GM18867 (cell line): ENCODE measurements around the gene USP10.

Source experiments
- ATAC-seq: cut with Tn5 transposase; IDR thresholded peaks from one replicate; pipeline ENCODE4 v1.9.1; 2021; ENCODE audit warnings: mild to moderate bottlenecking, moderate library complexity; ENCODE audit not compliant: unreplicated experiment

The USP10 gene, protein sequence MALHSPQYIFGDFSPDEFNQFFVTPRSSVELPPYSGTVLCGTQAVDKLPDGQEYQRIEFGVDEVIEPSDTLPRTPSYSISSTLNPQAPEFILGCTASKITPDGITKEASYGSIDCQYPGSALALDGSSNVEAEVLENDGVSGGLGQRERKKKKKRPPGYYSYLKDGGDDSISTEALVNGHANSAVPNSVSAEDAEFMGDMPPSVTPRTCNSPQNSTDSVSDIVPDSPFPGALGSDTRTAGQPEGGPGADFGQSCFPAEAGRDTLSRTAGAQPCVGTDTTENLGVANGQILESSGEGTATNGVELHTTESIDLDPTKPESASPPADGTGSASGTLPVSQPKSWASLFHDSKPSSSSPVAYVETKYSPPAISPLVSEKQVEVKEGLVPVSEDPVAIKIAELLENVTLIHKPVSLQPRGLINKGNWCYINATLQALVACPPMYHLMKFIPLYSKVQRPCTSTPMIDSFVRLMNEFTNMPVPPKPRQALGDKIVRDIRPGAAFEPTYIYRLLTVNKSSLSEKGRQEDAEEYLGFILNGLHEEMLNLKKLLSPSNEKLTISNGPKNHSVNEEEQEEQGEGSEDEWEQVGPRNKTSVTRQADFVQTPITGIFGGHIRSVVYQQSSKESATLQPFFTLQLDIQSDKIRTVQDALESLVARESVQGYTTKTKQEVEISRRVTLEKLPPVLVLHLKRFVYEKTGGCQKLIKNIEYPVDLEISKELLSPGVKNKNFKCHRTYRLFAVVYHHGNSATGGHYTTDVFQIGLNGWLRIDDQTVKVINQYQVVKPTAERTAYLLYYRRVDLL

DNA sequence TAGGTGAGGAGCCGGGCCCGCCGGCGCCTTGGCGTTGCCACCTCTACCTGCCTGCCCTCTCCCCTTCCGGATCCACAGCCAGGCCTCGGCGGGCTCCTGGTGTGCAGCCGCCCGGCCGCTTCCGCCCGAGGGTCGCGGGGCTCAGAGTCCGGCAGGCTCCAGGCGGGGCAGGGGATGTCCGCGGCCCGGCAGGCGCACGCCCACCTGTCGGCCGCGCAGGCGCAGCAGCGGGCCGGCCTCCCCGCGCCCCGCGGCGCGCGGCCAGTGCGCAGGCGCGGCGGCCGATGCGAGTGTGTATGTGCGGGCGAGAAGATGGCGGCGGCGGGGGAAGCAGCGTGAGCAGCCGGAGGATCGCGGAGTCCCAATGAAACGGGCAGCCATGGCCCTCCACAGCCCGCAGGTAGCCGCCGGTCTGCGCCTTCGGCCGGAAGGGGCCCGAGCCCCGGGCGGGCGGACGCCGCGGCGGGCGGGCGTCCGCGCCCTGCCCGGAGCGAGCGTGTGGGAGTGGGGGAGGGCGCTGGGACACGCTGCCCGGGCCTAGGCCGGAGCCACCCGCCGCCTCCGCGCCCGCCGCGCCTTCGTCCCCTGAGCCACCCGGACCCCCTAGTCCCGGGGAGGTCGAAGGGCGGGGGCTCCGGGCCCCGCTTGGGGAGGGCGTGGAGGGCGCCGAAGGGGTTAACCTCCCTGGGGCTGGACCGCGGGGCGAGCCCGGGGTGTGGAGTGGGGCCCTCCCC is at the start of gene USP10:
USP10 (plus strand) TSS at position 289 of the 734 bp plus-strand sequence; CDS start at position 380, 91 bp downstream.
- ATAC-seq = peak; percentile 76

DNA sequence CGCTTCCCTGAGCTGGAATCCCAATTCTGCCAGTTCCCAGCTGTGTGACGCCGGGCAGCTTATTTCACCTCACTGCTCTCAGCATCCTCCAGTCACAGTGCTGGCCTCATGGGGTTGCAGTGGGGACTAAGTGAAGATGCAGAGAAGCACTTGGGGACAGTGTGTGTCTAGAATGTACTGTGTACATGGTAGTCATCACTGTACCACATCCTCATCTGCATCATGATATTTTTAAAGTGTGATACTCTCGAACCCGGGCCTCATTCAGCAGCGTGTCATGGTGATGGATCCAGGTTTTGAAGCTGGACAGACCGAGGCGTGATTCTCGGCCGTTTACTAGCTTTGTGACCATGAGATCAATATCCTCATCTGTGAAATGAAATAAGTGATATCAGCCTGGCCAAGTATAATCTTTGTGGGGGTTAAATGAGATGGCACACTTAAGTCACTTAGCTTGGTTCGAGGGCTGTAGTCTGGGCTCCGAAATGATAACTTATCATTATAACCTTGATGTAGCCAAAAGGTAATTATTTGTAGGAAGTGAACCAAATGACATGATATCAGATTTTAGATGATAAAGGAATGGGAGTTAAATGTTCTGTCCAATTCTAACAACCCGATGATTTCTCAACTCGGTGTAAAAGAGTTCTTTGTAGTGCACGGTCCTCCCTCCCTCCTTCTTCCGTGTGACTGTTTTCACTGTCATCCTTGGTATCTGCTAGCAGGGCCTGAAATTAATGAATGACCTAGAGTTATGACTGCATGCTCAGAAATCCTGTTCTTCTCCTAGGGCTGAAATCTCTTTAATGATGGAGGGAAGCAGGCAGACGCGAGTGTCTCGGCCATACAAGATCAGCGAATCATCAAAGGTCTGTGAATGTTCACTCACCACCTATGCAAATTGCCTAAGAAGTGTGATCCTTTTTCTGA is 49.5 kb upstream of the USP10 start:
- no peak for ATAC-seq

DNA sequence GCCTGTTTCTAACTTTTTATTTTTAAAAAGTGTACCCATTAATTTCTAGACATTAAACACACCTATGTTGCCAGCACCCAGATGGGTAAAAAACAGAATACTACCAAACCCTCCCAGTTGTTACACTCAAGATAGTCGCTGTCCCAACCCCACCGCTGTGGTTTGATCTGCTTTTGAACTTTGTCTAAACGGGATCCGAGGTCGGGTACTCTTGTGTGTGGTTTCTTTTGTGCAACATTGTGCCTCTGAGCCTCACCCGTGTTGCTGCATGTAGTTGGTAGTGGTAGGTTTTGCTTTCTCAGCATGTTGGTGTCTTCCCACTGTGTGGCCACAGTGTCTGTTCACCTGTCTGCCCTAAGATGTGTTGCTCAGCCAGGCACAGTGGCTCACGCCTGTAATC is 47.2 kb upstream of the USP10 start:
- no peak for ATAC-seq

DNA sequence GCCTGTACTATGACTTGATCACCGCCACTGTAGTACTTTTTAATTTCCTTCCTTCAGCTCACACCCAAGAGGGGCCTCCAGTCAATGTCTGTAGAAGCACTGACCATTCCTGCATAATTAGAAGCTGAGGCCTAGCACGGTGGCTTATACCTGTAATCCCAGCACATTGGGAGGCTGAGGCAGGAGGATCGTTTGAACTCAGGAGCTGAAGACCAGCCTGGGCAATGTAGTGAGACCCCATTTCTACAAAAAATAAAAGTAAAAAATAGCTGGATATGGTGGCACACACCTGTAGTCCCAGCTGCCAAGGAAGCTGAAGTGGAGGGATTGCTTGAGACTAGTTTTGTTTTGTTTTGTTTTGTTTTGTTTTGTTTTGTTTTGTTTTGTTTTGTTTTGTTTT is 45.6 kb upstream of the USP10 start:
- no peak for ATAC-seq

DNA sequence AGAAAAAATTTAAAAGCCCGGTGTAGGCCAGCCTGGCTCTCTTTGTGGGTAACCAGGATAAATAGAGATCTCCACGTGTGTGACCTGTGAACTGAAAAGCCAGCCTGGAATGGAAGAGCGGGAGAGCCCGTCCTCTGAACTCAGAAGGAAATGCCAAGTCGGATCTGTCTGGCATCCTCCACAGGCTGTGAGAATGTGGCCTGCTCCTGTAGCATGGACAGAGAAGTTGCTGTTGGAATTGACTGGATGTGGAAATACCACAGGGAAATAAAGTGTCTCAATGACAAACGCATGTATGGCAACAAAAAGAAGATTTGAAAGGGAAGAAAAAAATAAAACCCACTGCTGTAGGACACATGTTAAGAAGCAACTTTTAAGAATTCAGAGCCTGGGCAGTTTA is 44.8 kb upstream of the USP10 start:
- no peak for ATAC-seq

DNA sequence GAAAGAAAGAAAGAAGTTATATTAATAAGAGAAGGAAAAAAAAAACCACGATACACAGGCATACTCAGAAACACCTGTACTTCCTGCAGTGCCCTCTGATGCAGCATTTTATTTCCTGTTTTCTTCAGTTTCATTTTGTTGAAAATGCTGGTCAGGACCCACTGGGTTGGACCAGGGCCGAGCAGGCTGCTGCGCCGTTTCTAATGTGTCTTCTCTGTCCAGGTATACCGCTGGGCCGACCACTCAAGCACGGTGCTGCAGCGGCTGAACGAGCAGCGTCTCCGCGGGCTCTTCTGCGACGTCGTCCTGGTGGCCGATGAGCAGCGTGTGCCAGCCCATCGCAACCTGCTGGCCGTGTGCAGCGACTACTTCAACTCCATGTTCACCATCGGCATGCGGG is 43.2 kb upstream of the USP10 start:
- ATAC-seq = no peak

DNA sequence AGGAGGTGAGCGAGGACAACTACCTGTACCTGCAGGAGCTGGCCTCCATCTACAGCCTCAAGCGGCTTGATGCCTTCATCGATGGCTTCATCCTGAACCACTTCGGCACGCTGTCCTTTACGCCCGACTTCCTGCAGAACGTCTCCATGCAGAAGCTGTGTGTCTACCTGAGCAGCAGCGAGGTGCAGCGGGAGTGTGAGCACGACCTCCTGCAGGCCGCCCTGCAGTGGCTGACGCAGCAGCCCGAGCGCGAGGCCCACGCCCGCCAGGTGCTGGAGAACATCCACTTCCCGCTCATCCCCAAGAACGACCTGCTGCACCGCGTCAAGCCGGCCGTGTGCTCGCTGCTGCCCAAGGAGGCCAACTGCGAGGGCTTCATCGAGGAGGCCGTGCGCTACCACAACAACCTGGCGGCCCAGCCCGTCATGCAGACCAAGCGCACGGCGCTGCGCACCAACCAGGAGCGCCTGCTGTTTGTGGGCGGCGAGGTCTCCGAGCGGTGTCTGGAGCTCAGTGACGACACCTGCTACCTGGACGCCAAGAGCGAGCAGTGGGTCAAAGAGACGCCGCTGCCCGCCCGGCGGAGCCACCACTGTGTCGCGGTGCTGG is 42.5 kb upstream of the USP10 start:
- no peak for ATAC-seq

DNA sequence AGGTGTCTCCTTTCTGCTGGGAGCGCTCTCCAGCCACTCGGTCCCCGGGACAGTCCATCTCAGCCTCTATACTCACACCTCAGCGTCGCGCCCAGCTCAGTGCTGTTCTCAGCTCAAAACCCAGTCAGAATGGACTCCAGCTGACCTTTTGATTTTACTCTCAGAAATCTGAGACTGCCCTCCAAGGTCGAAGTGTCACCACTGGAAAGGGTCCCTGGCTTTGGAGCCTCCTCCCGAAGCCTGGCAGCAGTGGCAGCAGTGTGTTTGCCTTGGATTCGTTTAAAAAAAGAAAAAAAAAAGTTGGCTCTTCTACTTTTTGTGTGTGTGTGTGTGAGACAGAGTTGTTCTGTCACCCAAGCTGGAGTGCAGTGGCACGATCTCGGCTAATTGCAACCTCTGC is 41.1 kb upstream of the USP10 start:
- ATAC-seq = no peak

DNA sequence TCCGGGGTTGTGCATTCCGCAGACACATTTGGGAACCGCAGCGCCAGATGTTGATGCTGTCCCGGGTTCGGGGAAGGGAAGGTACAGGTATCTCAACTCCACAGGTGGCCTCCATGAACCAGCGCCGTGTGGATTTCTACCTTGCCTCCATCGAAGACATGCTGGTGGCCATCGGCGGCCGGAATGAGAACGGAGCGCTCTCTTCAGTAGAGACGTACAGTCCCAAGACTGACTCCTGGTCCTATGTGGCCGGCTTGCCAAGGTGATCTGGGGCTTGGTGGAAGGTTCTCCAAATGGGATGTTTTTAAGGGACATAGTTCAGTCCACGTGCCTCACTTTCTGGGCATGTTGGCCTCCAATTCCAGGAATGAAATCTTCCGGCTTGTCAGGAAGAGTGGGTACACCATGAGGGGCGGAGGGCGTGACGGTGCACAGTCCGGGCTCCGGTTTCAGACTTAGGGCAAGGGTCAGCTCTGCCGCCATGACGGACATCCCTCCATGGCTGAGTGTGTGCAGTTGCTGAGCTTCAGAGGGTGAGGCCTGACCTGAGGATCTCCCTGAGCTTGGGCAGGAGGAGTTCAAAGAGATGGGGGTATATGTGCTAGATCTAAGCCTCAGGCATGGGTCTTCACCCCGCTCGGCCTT is 40.0 kb upstream of the USP10 start:
- no peak for ATAC-seq

DNA sequence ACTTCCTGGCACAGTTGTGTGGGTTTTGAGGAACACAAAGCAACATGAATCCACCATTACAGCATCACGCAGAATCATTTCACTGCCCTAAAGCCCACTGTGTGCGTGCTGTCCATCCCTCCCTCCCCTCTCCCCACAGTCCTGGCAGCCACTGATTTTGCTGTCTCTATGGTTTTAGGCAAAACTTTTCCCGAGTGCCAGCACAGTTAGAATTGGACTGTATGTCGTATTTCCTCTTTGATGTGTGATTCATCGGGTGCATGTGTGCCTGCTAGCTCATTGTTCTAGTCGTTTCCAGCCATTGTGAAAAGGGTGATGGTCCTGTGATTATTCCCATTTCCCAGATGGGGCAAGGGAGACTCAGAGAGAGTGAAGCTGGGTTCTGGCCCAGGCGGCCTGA is 38.8 kb upstream of the USP10 start:
- no peak for ATAC-seq

DNA sequence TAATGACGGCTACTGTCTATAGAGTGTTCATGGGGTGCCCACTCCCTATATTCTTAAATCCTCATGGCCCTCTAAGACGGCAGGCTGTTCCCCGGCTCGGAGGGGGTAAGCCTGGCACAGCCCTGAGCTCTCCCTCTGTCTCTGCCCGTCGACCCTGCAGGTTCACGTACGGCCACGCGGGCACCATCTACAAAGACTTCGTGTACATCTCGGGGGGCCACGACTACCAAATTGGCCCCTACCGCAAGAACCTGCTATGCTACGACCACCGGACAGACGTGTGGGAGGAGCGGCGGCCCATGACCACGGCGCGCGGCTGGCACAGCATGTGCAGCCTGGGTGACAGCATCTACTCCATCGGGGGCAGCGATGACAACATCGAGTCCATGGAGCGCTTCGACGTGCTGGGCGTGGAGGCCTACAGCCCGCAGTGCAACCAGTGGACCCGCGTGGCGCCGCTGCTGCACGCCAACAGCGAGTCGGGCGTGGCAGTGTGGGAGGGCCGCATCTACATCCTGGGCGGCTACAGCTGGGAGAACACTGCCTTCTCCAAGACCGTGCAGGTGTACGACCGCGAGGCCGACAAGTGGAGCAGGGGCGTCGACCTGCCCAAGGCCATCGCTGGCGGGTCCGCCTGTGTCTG is 38.3 kb upstream of the USP10 start:
- ATAC-seq = no peak

DNA sequence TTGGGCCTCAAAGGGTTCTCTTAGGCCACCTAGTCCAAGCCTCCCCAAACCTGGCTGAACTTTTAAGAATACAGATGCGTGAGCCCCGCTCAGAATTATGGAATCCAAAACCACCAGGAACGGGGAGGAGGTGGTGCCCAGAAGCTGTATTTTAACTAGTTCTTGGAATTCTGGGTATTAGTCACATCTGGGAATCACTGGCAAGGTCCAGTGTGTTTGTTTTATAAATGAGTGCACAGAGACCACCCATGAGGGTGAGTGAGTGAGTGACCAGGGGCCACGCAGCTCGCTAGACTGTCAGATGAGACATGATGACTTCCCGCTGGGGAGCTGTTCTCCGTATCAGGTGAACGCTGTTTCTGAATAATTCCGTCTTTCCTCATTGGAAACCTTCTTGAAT is 37.3 kb upstream of the USP10 start:
- no peak for ATAC-seq

DNA sequence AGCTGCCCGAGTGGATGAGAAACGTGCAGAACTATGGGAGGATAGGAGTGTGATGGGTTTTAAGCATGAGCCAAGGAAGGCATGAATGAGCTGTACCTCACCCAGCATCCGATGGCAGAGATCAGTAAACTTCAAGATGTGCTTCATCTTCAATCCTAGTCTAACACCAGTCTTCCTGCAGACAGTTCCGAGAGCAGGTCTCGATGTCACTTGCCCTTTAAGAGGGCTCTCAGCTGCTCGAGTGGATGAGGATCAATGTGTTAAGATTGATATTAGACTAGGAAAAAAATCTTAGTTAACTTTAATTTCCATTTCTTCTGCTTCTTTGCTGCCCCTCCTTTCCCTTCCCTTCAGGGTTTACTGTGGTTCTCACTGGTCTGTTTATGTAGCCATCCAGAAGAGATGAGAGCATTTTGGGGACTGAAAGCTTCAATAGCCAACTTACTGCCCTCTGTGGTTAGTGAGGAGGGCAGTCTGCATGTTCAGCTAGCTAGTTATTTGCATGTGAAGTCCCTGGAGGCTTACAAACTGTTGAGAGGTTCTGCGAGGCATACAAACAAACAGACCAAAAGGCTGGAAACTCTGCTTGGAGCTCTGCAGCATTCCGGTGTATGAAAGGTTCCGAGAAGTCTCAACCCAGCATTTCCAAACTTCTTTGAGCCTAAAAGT is 36.2 kb upstream of the USP10 start:
- peak; percentile 80 for ATAC-seq

DNA sequence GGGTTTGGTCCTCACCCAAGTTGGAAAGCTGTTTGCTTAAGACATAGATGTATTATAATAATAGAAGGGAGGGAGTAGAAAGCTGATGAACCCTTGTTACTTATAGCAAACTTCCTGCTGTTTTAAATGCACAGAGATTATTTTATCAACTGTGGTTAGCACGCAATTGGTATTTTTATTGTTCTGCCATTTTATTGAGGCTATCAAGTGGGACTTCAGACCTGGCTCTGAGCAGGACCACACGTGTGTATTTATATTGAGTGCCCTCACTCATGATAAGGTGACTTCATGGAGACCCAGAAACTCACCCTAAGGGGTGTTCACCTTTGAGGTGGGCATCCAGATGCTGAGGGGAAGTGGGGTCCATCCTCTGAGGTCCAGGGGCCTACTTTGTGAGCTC is 34.4 kb upstream of the USP10 start:
- ATAC-seq = no peak

DNA sequence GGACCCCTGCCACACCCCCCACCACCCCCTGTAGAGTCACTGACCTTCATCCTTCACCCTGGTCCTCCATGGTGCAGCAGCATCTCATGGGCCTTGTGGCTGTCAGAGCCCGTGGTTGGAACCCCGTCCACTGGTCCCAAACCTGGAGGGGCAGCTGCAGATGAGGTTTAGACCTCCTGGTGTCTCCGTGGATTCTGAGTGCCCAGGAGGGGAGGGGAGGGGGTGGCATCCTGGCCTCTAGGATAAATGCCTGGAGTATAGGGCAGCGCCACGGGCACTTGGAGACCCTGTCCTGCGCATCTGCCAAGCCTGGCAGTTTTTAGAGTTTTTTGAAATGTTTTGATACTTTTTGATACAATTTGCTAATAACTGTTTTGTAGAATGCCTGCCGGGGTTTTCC is 34.0 kb upstream of the USP10 start:
- ATAC-seq = no peak

DNA sequence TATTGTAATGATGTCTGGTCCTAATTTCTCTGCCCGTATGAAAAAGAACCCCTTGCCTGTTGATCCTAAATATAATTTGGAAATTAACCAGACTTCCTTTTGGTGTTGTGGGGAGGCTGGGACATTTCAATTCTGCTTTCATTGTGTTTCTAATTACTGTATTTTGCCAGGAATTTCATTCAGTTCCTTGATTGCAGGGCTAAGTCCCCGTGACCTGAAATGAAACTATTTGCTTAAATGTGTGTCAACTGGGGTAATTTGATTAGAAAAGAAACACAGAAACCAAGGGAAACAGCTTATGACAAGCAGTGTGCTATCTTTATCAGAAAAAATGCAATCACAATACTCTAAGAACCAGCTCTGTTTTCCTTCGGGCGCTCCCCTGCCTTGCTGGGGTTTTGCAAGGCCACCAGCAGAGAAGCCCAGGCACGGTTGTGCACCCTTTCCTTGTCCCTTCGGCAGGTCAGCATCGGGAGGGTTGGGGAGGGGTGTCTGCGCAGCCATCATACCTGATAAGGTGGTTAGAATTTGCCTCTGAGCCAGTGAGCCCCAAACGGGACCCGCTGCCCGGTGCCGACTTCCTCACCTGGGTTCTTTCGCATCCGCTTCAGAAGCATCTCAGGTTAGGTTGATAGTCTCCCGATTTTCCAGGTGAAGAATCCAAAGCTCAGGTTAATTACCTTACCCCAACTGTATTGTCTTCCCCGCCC is 32.0 kb upstream of the USP10 start:
- ATAC-seq = no peak

DNA sequence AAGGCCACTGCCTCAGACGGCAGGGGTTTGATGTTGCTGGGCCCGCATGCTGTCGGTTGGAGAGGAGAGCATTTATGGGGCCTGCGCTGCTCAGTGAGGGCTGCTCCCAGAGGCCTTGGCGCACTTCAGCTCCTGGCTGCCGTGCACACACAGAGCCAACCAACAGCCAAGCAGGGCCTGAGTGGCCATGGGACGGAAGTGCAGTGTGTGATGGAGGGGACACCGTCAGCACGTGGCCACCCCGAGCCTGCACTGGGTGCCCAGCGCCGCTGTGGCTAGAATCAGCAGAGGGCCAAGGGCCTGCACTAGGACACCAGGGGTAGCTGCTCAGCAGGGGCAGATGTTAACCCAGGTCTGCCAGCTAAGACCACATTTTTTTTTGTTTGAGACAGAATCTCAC is 29.7 kb upstream of the USP10 start:
- no peak for ATAC-seq
